ENCODE data around the gene DHX16.

DNA sequence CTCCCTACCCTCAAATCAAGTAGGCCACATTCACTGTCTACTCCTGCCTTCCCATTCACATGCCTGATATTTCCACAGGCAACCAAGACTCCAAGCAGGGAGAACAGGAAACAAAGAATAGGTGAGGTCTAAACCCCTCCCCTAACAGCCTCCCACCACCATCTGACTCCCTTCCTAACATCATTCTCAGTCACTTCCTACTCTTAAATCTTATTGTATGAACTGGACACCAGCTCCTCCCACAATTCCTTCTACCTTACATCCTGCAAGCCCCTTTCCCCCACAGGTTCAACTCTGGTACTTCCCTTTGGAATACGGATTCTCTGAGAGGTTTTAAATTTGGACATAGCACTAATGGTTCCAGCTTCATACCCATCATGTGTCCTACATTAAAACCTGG is 26.8 kb downstream of the DHX16 start:
- TF ChIP-seq CTCF (IDR thresholded peaks at IDR 0.05; ENCODE audit: low read length) = no peak
- no peak for TF ChIP-seq EZH2 (IDR thresholded peaks at IDR 0.05; ENCODE audit: borderline replicate concordance, low read length)

Measured in OCI-LY1 (cell line).